ENCODE measurements around the gene PARVG. TPM values are rescaled to one million over a fixed set of nuclear protein-coding genes. Genes with fewer than 3 reads are reported as not detected.

Gene PARVG
- total and polyA plus RNA-seq, 2 of the 13 experiments (the other 11 are each of a cell fraction or from before 2014, with no cell fraction given), result not detected

DNA sequence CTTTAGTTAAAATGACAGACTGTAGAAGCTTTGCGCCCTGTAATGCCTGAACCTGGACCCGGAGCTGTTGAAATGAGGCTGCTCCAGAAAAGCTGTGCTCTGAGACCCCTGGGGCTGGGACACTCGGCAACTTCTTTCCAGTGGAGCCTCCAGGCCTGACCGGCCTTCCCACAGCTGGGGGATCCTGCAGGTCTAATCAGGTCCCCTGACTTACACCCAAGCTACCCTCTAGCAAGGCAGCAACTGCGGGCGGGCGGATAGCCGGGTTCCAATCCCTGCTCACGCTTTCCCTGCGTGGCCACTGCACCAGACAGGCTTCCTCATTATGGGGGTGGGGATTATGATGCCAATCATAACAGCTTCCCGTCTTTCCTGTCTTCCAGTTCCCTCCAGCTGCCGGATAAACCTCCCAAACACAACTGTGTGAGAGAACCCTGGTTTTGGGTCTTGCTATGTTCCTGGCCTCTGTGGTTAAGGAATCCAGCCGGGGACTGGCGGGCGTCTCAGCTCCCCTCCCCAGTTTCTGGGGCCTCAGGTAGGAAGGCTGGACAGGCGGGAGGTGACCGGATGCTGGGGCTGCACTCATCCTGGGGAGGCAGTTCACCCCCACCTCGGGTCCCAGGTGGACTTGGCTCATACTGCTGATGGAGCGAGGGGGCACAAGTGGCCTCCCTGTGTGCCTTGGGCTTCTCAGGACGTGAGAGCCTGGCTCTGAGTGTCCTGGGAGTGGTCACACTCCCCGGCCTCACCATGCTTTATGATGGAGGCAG, 38.6 kb downstream of the PARVG start:
- in situ Hi-C loops (cut with HindIII; ENCODE audit: extremely low pct_ligation_motif_present, low pct_unique_long_range_greater_than_20kb), result no loop called here
- Histone ChIP-seq H3K9ac (ENCODE audit: insufficient read depth, low read depth, low read length) (no peak overlapping the region), H3K79me2 (ENCODE audit: insufficient read depth, low read length) (no peaks in the 10 kb centered on the region), H3K36me3 (replicated peaks in 1 of 2; ENCODE audit: control insufficient read depth in 1 of 2, insufficient read depth in 2 of 2, low read length in 2 of 2) (no peaks in the 10 kb centered on the region), H3K9me3 (ENCODE audit: low read length) (no peaks in the 10 kb centered on the region), H3K27ac (ENCODE audit: extremely low read length, insufficient read depth, low read length) (no peak overlapping the region), H2AFZ (ENCODE audit: low read length) (no peak overlapping the region), H3K4me2 (ENCODE audit: low read depth, low read length) (no peak overlapping the region), H3K27me3 (ENCODE audit: control insufficient read depth in 1 of 2, insufficient read depth in 2 of 2, low read length in 2 of 2) (peaks cover 0 to 6% of the 10 kb centered on the region in 2 experiments; a peak in 2 of 5 replicates), H3K4me1 (ENCODE audit: insufficient read depth, low read length) (no peaks in the 10 kb centered on the region), H3K4me3 (replicated peaks in 1 of 3; ENCODE audit: insufficient read depth in 1 of 3, low read depth in 2 of 3, low read length in 3 of 3) (no peak overlapping the region), H4K20me1 (ENCODE audit: insufficient read depth, low read length) (no peaks in the 10 kb centered on the region)
- WGBS (ENCODE audit: low lambda C conversion rate), result 7% methylated on average over 7 of the region's 21 CpGs
- CTCF ChIA-PET (ENCODE audit: low intra/inter-chr PET ratio, low total read pairs), result no interaction called here
- POLR2A ChIA-PET, result no interaction called here
- DNase-seq (ENCODE audit: low spot score) (no peak), ATAC-seq (no peak), FAIRE-seq (no peak)
- no TSS peak for BruUV-seq (replicated peaks)
- TF ChIP-seq, protein P1, sequence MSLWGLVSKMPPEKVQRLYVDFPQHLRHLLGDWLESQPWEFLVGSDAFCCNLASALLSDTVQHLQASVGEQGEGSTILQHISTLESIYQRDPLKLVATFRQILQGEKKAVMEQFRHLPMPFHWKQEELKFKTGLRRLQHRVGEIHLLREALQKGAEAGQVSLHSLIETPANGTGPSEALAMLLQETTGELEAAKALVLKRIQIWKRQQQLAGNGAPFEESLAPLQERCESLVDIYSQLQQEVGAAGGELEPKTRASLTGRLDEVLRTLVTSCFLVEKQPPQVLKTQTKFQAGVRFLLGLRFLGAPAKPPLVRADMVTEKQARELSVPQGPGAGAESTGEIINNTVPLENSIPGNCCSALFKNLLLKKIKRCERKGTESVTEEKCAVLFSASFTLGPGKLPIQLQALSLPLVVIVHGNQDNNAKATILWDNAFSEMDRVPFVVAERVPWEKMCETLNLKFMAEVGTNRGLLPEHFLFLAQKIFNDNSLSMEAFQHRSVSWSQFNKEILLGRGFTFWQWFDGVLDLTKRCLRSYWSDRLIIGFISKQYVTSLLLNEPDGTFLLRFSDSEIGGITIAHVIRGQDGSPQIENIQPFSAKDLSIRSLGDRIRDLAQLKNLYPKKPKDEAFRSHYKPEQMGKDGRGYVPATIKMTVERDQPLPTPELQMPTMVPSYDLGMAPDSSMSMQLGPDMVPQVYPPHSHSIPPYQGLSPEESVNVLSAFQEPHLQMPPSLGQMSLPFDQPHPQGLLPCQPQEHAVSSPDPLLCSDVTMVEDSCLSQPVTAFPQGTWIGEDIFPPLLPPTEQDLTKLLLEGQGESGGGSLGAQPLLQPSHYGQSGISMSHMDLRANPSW (CRISPR knock-in tag; IDR thresholded peaks at IDR 0.05; ENCODE audit: borderline replicate concordance), result no peak
- TF ChIP-seq, protein P2, sequence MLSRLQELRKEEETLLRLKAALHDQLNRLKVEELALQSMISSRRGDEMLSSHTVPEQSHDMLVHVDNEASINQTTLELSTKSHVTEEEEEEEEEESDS (CRISPR knock-in tag; IDR thresholded peaks at IDR 0.05; ENCODE audit: borderline replicate concordance), result no peak
- no peak for TF ChIP-seq ZNF510 (CRISPR knock-in tag; IDR thresholded peaks at IDR 0.05; ENCODE audit: low read depth)
- TF ChIP-seq, protein P3, sequence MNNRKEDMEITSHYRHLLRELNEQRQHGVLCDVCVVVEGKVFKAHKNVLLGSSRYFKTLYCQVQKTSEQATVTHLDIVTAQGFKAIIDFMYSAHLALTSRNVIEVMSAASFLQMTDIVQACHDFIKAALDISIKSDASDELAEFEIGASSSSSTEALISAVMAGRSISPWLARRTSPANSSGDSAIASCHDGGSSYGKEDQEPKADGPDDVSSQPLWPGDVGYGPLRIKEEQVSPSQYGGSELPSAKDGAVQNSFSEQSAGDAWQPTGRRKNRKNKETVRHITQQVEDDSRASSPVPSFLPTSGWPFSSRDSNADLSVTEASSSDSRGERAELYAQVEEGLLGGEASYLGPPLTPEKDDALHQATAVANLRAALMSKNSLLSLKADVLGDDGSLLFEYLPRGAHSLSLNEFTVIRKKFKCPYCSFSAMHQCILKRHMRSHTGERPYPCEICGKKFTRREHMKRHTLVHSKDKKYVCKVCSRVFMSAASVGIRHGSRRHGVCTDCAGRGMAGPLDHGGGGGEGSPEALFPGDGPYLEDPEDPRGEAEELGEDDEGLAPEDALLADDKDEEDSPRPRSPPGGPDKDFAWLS (CRISPR knock-in tag; IDR thresholded peaks at IDR 0.05; ENCODE audit: borderline replicate concordance), result no peak
- TF ChIP-seq, protein P4, sequence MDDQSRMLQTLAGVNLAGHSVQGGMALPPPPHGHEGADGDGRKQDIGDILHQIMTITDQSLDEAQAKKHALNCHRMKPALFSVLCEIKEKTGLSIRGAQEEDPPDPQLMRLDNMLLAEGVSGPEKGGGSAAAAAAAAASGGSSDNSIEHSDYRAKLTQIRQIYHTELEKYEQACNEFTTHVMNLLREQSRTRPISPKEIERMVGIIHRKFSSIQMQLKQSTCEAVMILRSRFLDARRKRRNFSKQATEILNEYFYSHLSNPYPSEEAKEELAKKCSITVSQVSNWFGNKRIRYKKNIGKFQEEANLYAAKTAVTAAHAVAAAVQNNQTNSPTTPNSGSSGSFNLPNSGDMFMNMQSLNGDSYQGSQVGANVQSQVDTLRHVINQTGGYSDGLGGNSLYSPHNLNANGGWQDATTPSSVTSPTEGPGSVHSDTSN (CRISPR knock-in tag; IDR thresholded peaks at IDR 0.05; ENCODE audit: borderline replicate concordance), result no peak
- no peak for TF ChIP-seq HNRNPH1 (optimal IDR thresholded peaks at IDR 0.05; ENCODE audit: low read depth, low read length)
- no peak for TF ChIP-seq ZNF672 (CRISPR knock-in tag; IDR thresholded peaks at IDR 0.05)
- no peak for TF ChIP-seq NFATC3 (CRISPR knock-in tag; IDR thresholded peaks at IDR 0.05)
- TF ChIP-seq, protein P5, sequence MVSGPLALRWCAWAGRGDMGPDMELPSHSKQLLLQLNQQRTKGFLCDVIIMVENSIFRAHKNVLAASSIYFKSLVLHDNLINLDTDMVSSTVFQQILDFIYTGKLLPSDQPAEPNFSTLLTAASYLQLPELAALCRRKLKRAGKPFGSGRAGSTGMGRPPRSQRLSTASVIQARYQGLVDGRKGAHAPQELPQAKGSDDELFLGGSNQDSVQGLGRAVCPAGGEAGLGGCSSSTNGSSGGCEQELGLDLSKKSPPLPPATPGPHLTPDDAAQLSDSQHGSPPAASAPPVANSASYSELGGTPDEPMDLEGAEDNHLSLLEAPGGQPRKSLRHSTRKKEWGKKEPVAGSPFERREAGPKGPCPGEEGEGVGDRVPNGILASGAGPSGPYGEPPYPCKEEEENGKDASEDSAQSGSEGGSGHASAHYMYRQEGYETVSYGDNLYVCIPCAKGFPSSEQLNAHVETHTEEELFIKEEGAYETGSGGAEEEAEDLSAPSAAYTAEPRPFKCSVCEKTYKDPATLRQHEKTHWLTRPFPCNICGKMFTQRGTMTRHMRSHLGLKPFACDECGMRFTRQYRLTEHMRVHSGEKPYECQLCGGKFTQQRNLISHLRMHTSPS (CRISPR knock-in tag; IDR thresholded peaks at IDR 0.05; ENCODE audit: low read depth), result no peak
- TF ChIP-seq RAD21 (CRISPR knock-in tag; IDR thresholded peaks at IDR 0.05), result no peak
- TF ChIP-seq, protein P6, sequence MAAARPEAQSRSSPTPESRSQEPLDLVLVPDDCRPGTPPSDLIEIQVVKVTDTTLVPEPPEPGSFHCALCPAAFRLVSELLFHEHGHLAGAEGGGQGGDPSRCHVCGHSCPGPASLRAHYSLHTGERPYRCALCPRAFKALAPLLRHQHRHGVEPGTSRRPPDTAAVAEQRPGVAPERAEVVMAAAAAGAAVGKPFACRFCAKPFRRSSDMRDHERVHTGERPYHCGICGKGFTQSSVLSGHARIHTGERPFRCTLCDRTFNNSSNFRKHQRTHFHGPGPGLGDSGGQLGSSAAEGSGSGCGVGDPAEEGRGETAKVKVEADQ (CRISPR knock-in tag; IDR thresholded peaks at IDR 0.05; ENCODE audit: borderline replicate concordance), result no peak
- TF ChIP-seq ZNF605 (CRISPR knock-in tag; IDR thresholded peaks at IDR 0.05), result no peak
- TF ChIP-seq HMGA1 (CRISPR knock-in tag; conservative IDR thresholded peaks at IDR 0.05), result no peak
- no peak for TF ChIP-seq ZNF263 (CRISPR knock-in tag; IDR thresholded peaks at IDR 0.05)
- TF ChIP-seq ZNF335 (CRISPR knock-in tag; IDR thresholded peaks at IDR 0.05), result no peak
- intact Hi-C loops (cut with micrococcal nuclease; ENCODE audit: unreplicated experiment), result no loop called here
